OCI-LY3 (cell line): Measurements from ENCODE around the gene SFMBT1.

Experiments
- EZH2phosphoT487 ChIP-seq: fragments of 200-600 bp; shearing (Covaris generic); IDR thresholded peaks from 2 replicates; pipeline ENCODE4 v1.6.1; 2018; ENCODE audit warnings: antibody characterized with exemption, mixed run types, low read depth
- TF ChIP-seq, protein P1 (sequence below): fragments of 200-600, 300-600 bp; sonication (generic); IDR thresholded peaks from 2 replicates; pipeline ENCODE4 v1.5.1; 2014; ENCODE audit warnings: antibody characterized with exemption, low read length, low read depth

DNA sequence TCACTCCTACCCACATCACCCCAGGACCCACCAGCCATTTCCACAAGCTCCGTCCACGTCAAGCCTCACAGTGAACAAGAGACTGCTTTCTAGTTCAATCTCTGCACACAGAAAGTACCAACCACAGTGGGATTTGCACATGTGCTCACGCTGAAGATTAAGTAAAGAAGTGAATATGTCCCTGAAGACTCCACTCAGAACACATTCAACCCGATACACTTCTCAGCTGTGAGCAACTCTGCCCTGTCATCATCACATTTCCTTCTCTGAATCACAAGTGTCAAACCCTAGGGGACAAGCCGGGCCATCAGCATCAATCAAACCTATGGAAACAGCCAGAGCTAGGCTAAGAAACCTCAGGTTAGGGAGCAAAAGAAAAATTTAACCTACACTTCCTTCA, 150.5 kb downstream of the SFMBT1 start:
- TF ChIP-seq, protein P1, sequence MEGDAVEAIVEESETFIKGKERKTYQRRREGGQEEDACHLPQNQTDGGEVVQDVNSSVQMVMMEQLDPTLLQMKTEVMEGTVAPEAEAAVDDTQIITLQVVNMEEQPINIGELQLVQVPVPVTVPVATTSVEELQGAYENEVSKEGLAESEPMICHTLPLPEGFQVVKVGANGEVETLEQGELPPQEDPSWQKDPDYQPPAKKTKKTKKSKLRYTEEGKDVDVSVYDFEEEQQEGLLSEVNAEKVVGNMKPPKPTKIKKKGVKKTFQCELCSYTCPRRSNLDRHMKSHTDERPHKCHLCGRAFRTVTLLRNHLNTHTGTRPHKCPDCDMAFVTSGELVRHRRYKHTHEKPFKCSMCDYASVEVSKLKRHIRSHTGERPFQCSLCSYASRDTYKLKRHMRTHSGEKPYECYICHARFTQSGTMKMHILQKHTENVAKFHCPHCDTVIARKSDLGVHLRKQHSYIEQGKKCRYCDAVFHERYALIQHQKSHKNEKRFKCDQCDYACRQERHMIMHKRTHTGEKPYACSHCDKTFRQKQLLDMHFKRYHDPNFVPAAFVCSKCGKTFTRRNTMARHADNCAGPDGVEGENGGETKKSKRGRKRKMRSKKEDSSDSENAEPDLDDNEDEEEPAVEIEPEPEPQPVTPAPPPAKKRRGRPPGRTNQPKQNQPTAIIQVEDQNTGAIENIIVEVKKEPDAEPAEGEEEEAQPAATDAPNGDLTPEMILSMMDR = no peak
- TF ChIP-seq EZH2phosphoT487 = no peak
